ENCODE results near the gene DPF1. TPM values are rescaled to one million over a fixed set of nuclear protein-coding genes. Genes with fewer than 3 reads are reported as not detected.

Gene DPF1
- polyA plus RNA-seq, 1 donor (not counting 4 experiments of a cell fraction or from before 2014, with no cell fraction given) = 1.5 TPM

DNA sequence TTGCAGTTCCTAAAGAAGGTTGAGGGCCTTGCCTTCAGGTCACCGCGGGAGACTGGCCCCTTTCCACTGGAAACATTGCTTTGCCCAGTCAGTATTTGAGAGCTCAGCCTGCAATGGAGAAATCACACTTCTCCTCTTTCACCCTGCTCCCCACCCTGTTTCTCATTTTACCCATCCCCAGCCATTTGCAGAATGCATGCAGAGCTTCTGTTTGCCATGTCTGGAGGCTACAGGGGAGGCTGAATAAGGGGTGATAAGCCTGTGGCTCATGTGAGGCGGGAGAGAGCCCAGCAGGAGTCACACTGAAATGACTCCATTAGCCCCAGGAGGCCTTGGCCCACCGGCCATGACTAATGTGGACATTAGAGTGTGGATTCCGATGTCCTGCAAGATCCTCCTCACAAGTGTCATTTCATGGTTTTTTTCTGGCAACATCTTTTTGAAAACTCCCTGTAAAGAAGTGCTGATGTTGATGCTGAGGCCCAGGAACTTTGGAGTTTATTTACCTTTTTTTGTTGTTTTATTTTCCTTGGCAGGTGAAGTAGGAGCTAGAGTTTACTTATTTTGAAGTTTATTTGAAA, 46.7 kb upstream of the DPF1 start:
- FAIRE-seq (no peak), DNase-seq (ENCODE audit: low read depth, low spot score) (no peak)
- H3K4me1 ChIP-seq (ENCODE audit: control insufficient read depth, extremely low read depth, insufficient read depth, low read length) = peaks cover 32% of the 10 kb centered on the region
- TF ChIP-seq EZH2 (IDR thresholded peaks at IDR 0.05; ENCODE audit: low read length) (no peak), CTCF (optimal IDR thresholded peaks at IDR 0.05 in 1 of 3, IDR thresholded peaks at IDR 0.05 in 1 of 3, conservative IDR thresholded peaks at IDR 0.05 in 1 of 3; ENCODE audit: extremely low read depth in 1 of 3, insufficient read depth in 2 of 3, low read length in 3 of 3) (no peak)
- no peak overlapping the region for H2AFZ ChIP-seq (ENCODE audit: control insufficient read depth, low read length)
- peaks cover 8% of the 10 kb centered on the region for H3K9me1 ChIP-seq (ENCODE audit: control insufficient read depth, extremely low read depth, insufficient read depth, low read length)
- no peak overlapping the region for H3K4me3 ChIP-seq (ENCODE audit: control insufficient read depth in 2 of 3, extremely low read depth in 1 of 3, insufficient read depth in 2 of 3, low read depth in 1 of 3, low read length in 3 of 3)
- no peaks in the 10 kb centered on the region for H3K9me3 ChIP-seq (ENCODE audit: control insufficient read depth, low read depth, low read length)
- peaks cover 99% of the 10 kb centered on the region for H3K79me2 ChIP-seq (ENCODE audit: control insufficient read depth, insufficient read depth, low read length)
- H3K27me3 ChIP-seq (ENCODE audit: control insufficient read depth, extremely low read depth, insufficient read depth, low read length) = no peaks in the 10 kb centered on the region
- no peak overlapping the region for H3K27ac ChIP-seq (ENCODE audit: control insufficient read depth, insufficient read depth, low read length)
- no peak overlapping the region for H3K9ac ChIP-seq (ENCODE audit: control insufficient read depth, extremely low read depth, insufficient read depth, low read length)
- peaks cover 45% of the 10 kb centered on the region for H4K20me1 ChIP-seq (ENCODE audit: control insufficient read depth, extremely low read depth, insufficient read depth, low read length)
- dilution Hi-C loops (cut with MboI; ENCODE audit: extremely low pct_ligation_motif_present, low sequenced_read_pairs) = no loop called here
- peaks cover 9 to 29% of the 10 kb centered on the region in 2 experiments for H3K36me3 ChIP-seq (ENCODE audit: control insufficient read depth in 2 of 2, extremely low read depth in 1 of 2, insufficient read depth in 2 of 2, low read length in 2 of 2)
- H3K4me2 ChIP-seq (ENCODE audit: control insufficient read depth, extremely low read depth, insufficient read depth, low read depth, low read length) = no peak overlapping the region

DNA sequence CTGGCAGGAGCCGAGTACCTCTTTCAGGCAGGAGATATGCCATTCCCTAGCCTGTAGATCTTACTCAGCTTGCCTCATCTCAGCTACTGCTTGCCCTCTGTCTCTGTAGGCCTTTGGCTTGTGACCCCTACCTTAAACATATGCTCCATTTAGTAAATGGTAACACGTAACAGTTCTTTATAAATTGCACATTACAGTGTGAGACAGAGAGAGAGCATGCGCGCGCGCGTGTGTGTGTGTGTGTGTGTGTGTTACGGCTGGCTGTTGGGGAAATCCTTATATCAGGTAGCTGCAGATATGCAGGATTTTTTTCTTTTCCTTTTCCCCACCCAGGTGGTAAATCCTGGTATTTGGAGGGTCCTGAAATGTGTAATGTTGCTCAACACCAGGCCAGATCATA, 44.5 kb upstream of the DPF1 start:
- TF ChIP-seq EZH2 (IDR thresholded peaks at IDR 0.05; ENCODE audit: low read length) (no peak), CTCF (optimal IDR thresholded peaks at IDR 0.05 in 1 of 3, IDR thresholded peaks at IDR 0.05 in 1 of 3, conservative IDR thresholded peaks at IDR 0.05 in 1 of 3; ENCODE audit: extremely low read depth in 1 of 3, insufficient read depth in 2 of 3, low read length in 3 of 3) (no peak)
- no peak for DNase-seq (ENCODE audit: low read depth, low spot score)
- Histone ChIP-seq H3K27me3 (ENCODE audit: control insufficient read depth, extremely low read depth, insufficient read depth, low read length) (no peaks in the 10 kb centered on the region), H3K79me2 (ENCODE audit: control insufficient read depth, insufficient read depth, low read length) (peaks cover 91% of the 10 kb centered on the region), H3K9me3 (ENCODE audit: control insufficient read depth, low read depth, low read length) (no peaks in the 10 kb centered on the region), H3K9ac (ENCODE audit: control insufficient read depth, extremely low read depth, insufficient read depth, low read length) (peak overlapping the region; percentile 93), H3K4me3 (ENCODE audit: control insufficient read depth in 2 of 3, extremely low read depth in 1 of 3, insufficient read depth in 2 of 3, low read depth in 1 of 3, low read length in 3 of 3) (peak overlapping the region; percentile 90 to 99 (median 96)), H3K36me3 (ENCODE audit: control insufficient read depth in 2 of 2, extremely low read depth in 1 of 2, insufficient read depth in 2 of 2, low read length in 2 of 2) (peaks cover 7 to 21% of the 10 kb centered on the region in 2 experiments), H2AFZ (ENCODE audit: control insufficient read depth, low read length) (no peak overlapping the region), H3K27ac (ENCODE audit: control insufficient read depth, insufficient read depth, low read length) (peak overlapping the region; percentile 95), H3K4me2 (ENCODE audit: control insufficient read depth, extremely low read depth, insufficient read depth, low read depth, low read length) (peak overlapping the region; percentile 99), H3K4me1 (ENCODE audit: control insufficient read depth, extremely low read depth, insufficient read depth, low read length) (peaks cover 38% of the 10 kb centered on the region), H3K9me1 (ENCODE audit: control insufficient read depth, extremely low read depth, insufficient read depth, low read length) (peaks cover 8% of the 10 kb centered on the region), H4K20me1 (ENCODE audit: control insufficient read depth, extremely low read depth, insufficient read depth, low read length) (peaks cover 40% of the 10 kb centered on the region)
- FAIRE-seq = peak; percentile 41
- dilution Hi-C loops (cut with MboI; ENCODE audit: extremely low pct_ligation_motif_present, low sequenced_read_pairs) = no loop called here
